GM18511 (cell line): ENCODE measurements around the gene FLOT2.
"Not testable (repeated sequence)": the region's sequence is repeated elsewhere in the genome, so short reads cannot be mapped to it uniquely, and the experiment has no call there.

ENCODE experiments used
- ATAC-seq: cut with Tn5 transposase; IDR thresholded peaks from one replicate; pipeline ENCODE4 v1.9.1; 2021; ENCODE audit warnings: mild to moderate bottlenecking, moderate library complexity; ENCODE audit not compliant: unreplicated experiment

The FLOT2 gene

DNA sequence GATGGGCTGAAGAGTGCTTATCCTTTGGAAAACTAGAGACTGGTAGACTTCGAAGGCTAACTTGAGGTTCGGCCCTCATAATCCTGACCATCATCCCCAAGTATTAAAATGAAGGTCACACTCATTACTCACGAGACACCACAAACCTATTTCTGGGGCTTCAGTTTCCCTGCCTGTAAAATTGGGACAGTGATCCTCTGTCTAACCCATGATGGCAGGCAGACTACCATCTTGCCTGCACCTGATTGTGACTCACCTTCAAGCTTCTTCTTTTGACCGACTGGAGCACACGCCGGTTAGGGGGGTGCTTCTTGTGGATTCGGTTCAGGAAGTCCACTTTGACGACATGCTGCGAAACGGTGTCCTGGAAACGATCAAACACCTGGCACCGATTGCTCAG is 19.5 kb upstream of the FLOT2 start:
- no peak for ATAC-seq

DNA sequence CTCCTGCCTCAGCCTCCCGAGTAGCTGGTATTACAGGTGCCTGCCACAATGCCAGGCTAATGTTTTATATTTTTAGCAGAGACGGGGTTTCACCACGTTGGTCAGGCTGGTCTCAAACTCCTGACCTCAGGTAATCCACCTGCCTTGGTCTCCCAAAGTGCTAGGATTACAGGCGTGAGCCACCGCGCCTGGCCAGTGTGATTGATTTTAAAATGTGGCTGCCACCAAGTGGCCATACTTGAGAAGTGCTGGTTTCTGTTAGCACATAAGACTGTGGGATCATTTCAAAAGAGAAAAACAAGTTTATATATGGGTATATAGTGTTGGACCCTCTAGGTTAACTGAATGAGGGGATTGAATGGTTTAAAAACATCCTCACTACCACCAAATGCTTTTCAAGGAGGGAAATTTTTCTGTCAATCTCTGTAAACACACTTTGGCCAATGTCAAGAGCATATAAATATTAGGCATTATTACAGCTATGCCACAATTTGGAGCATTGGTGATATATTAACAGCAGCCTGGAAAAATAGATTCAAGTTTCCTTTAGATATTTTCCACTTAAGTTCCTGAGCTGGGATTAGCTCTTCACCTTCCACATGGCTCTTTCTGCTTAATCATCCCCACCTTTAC is 18.9 kb upstream of the FLOT2 start:
- no peak for ATAC-seq

GRCh38 chr17:28912938-28913333 is 15.4 kb upstream of the FLOT2 start:
- no peak for ATAC-seq

DNA sequence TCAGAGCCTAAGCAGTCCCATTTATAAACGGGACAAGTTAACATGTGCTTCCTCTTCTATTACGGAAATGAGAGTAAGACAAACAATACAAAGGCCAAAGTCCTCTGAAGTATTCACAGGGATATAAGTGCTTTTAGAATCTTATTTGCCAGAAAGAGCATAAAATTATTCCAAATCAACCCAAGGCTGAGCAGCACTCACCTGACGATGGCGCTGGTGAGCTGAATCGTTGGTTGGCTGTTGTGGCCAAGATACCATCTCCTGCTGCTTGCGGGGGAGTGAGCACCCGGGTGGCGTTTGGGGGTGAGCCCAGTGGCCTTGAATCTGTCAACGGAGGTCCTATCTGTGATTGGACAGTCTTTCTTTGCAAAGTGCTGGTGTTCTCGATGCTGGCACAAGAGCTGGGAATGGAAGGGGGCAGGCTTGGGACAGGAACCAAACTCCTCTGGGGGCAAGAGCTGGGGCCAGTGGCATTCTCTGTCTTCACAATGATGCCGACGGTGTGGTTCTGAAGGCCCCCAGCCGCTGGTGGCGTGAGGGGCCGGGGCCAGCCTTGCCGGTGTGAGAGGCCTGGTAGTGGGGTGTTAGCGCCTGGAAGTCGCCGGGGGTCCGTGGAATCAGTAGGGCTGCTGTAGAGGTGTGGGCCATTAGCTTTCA is 14.9 kb upstream of the FLOT2 start:
- ATAC-seq, result no peak

DNA sequence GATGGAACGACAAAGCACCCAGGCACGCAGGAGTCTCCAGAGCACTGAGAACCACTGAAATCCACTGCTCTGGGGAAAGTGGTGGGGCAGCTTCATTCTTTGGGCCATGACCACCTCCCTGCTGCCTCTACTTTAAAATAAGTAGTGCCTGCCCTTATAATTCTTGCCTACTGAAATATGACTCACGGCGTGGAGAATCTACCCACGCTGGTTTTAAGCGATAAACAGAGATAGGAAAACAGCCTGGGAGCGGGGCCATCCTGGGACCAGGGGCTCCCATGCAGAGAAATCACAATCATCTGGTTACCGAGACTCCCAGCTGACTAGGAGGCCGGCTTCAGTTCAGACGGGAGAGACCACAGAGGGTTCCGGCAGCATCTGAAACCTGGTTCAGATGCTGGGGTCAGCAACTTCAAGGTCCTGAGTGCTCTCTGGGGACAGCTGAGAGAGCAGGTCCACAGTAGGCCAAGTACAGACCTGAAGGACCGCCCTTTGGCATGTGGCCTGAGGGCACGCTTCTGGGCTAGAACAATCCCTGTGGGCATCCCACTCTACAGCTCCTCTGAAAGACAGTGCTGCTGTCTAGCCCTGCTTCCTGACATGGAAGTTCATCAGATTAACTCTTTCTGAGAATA is 14.0 kb upstream of the FLOT2 start:
- ATAC-seq, result no peak

GRCh38 chr17:28910534-28910933 is 13.0 kb upstream of the FLOT2 start:
- ATAC-seq, result no peak

DNA sequence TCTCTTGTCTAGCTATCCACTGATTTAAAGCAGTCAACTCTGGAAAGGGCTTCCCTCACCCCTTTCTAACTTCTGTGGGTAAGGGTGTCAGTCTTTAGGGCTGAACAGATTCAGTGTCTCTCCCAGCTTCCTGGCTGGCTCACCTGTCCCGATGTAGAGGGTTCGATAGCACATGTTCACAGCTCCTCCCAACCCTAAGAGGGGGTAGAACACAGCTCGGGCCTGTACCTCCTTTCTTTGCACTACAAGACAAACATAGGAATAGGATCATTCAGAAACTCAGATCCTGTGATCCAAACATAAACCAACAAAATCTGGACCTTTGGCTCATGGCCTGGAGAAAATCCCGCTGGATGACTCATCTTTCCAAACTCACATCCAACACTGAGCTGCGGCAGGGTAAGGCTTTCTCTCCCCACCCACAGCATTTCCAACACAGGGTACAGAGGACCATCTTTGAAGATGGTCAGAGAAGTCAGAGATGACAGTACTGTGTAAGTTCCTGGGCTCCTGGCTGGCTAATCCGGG is 11.2 kb upstream of the FLOT2 start:
- no peak for ATAC-seq

DNA sequence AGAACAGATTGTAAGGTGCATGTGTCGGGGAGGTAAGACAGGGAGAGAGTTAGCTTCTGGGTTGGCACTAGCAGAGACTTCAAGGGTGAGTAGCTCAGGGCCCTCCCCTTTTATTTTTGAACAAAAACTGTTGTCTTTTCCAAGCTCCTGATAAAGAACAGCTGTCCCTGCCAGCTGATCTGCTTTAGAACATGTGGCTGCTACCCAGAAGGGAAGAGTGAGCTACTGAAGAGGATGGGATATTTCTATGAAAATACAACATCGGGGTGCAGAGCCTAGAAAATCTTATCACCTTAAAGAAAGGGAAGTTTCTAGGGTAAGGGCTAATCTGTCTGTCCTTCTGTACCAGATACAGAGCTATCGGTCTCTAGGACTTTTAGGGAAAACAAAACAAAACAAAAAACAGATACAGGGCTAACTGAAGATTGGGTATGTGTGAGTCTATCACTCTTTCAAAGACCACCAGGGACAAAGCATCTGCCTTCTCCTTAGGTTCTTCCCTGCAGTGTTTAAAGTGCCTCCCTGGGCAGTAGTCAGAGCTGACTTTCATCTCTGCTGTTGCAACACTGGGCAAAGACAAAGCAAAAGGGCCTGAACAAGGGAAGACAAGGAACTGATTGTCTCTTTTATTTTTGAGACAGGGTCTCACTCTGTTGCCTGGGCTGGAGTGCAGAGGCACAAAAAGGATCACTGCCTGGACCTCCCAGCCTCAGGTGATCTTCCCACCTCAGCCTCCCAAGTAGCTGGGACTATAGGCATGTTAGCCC is 10.4 kb upstream of the FLOT2 start:
- ATAC-seq, result no peak

DNA sequence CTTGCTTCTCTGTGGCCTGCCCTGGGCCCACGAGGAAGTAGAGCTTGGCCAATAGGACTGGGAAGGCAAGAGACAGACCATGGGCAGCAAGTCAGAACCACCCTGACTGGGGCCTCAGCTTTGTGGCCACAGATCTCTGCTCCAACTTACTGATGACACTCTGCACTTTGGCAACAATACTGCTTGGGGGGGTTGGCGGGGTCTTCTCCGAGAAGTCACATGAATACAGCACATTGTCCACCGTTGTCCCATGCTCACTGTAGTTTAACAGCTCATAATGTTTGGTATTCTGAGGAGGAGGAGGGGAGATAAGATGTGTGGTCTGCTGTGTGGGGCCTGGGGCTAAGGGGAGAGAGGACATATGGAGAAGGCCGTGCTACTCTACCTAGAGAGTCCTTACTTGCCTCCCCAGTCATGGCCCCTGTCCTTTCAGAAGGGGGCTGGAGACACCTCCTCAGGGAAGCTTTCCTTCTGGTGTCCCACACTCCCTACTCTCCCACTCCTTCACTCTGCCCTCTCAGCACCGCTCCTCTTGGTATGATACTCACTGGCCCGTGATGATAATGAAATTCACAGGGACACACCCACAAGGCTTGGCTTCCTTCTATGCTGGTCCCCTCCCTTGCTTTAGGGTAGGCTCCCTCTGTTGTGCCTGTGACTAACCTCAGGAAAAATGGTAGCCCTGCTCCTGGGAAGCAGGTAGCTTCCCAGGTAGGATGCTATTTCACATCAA is 9.3 kb upstream of the FLOT2 start:
- ATAC-seq, result no peak

DNA sequence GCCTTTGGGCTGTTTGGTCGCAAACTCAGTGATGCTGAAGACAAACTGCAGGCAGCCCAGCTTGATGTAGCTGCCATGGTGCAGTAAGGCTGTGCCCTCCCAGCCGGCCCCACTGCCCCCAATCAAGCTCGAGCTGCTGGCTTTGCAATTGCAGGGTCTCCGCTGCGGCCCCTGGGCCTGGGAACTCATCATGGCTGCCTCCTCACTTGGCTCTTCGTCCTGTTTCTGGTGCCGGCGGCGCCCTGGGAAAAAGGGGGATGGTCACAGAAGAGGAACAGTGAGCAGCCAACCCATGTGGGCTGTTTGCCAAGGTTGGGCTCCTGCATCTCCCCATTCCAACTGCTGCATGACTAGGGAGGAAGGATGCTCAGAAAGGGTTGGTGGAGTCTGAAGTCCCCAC is 8.7 kb upstream of the FLOT2 start:
- ATAC-seq, result no peak

DNA sequence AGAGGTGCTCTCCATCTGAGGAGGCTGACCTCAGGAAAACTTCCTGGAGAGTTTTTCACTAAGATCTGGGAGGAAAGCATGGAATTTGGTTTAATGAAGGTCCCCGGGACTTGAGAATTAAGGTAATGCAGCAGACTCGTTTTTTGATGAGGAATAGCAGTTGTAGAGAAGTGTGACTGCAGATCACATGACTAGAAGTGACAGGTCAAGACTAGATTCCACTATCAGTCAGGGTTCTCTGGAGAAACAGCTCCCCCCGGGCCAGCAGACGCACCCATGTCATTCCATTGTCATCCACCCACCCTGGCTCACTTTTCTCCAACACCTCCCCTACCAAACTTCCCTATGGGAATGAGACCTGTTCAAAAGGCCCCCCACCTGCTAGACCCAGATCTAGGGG is 7.3 kb upstream of the FLOT2 start:
- ATAC-seq, result no peak

DNA sequence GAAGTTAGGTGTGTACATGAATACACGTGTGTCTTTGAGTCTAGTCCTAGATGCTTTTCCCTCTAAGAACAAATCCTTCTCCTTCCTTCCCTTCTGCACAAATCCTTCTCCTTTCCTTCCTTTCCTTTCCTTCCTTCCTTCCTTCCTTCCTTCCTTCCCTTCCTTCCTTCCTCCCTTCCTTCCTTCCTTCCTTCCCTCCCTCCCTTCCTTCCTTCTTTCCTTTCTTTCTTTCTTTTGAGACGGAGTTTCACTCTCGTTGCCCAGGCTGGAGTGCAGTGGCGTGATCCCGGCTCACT is 6.0 kb upstream of the FLOT2 start:
- not testable (repeated sequence) for ATAC-seq

GRCh38 chr17:28902819-28903545 is 5.4 kb upstream of the FLOT2 start, which contains the start of gene DHRS13:
Gene DHRS13, minus strand, starts transcription at chr17:28903079. Its CDS starts 135 bp downstream, at chr17:28902944.
- peak; percentile 90 for ATAC-seq

GRCh38 chr17:28901866-28902818 is 4.6 kb upstream of the FLOT2 start:
- peak; percentile 21 for ATAC-seq

GRCh38 chr17:28900986-28901726 is 3.6 kb upstream of the FLOT2 start:
- ATAC-seq, result no peak

- ATAC-seq, result no peak
Observed at GRCh38 chr17:28899212-28899815, 1.8 kb upstream of the FLOT2 start.

DNA sequence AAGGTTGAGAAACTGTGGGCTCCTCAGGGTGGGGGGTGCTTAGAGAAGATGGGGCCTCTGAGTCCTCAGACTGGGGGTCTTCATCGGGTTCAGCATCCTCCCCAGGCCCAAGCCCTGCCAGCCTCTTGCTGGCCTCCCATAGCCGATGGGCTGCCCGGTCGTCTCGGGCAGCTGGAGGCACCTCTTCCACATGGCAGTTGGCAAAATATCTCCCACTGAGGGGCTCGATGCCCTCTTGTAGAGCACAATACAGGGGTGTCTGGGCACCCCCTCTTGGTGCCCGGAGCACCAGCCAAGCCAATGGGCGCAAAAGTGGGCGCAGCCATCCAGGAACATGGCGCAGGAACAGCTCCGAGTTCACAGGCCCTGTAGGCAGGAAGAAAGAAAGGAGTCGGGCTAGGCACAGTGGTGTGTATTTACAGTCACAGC is 1.0 kb upstream of the FLOT2 start:
- no peak for ATAC-seq
